Measurements from ENCODE around the gene POU6F2.

The POU6F2 gene

DNA sequence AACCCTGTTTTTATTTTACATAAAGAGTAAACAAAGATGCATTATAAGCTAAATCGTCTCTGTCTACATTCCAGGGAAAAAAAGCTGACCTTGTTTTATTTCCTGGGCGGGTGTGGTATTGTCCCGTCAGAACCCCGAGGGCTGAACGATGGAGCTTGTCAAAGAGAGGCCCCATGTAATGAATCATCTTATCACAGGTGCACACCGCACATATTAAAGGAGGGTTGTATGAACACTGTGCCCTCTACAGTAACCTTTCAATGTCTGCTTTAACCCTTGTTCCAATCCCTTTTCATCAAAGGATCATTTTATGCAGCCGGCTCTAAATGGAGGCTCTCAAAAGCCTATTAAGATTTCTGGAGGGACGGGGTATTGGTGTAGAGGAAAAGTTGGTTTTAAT lies 430.0 kb downstream of the POU6F2 start:
- H3K36me3 ChIP-seq = no peaks in the 10 kb centered on the region
- no peaks in the 10 kb centered on the region for H3K27me3 ChIP-seq
- intact Hi-C loops (cut with DNase I; ENCODE audit: low total_unique reads) = no loop called here
- no peak for DNase-seq
- no peak overlapping the region for H3K27ac ChIP-seq
- TF ChIP-seq, protein P1, sequence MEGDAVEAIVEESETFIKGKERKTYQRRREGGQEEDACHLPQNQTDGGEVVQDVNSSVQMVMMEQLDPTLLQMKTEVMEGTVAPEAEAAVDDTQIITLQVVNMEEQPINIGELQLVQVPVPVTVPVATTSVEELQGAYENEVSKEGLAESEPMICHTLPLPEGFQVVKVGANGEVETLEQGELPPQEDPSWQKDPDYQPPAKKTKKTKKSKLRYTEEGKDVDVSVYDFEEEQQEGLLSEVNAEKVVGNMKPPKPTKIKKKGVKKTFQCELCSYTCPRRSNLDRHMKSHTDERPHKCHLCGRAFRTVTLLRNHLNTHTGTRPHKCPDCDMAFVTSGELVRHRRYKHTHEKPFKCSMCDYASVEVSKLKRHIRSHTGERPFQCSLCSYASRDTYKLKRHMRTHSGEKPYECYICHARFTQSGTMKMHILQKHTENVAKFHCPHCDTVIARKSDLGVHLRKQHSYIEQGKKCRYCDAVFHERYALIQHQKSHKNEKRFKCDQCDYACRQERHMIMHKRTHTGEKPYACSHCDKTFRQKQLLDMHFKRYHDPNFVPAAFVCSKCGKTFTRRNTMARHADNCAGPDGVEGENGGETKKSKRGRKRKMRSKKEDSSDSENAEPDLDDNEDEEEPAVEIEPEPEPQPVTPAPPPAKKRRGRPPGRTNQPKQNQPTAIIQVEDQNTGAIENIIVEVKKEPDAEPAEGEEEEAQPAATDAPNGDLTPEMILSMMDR (IDR thresholded peaks at IDR 0.05) = no peak
- no peak overlapping the region for H3K4me3 ChIP-seq
- no peaks in the 10 kb centered on the region for H3K9me3 ChIP-seq
- no peaks in the 10 kb centered on the region for H3K4me1 ChIP-seq

DNA sequence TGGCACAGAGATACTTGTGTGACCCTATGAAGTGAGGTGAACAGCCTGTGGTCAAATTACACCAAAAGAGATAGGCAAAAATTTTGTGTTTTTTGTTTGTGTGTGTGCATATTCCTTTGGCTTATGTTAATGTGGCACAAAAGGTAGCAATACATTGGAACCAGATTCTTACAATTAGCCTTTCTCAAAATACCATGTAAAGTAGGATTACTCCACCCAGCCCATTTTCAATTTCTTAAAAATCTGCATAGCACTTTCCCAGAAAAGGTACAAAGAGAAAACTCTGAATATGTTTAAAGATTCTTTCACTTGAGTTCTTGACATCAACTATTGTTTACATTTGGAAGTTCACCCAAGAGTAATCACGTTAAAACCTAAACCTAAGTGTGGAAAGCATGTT lies 431.2 kb downstream of the POU6F2 start:
- no peaks in the 10 kb centered on the region for H3K27me3 ChIP-seq
- intact Hi-C loops (cut with DNase I; ENCODE audit: low total_unique reads) = no loop called here
- H3K9me3 ChIP-seq = no peaks in the 10 kb centered on the region
- no peaks in the 10 kb centered on the region for H3K4me1 ChIP-seq
- no peaks in the 10 kb centered on the region for H3K36me3 ChIP-seq
- TF ChIP-seq, protein P1 (IDR thresholded peaks at IDR 0.05) = no peak
- no peak overlapping the region for H3K4me3 ChIP-seq
- no peak overlapping the region for H3K27ac ChIP-seq
- DNase-seq = no peak

DNA sequence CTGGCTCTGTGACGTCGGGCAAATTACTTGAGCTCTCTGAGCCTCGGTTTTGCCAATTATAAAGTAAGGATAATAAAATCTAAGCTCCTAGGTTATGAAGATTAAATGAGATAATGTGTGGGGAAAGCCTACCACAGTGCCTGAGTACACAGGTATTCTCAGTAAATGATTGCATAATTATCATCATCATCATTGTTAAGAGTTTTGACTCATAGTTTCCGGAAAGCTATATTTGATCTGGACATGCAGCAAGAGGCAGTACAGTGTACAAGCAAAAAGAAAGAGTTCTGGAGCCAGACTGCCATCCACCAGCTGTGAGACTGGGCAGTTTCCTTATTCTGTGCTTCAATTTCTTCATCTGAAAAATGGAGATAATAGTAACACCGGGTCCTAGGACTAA lies 432.9 kb downstream of the POU6F2 start:
- H3K4me3 ChIP-seq = no peak overlapping the region
- H3K36me3 ChIP-seq = no peaks in the 10 kb centered on the region
- no peaks in the 10 kb centered on the region for H3K27me3 ChIP-seq
- peaks cover 0 to 8% (median 3%) of the 10 kb centered on the region in 4 donors for H3K4me1 ChIP-seq
- intact Hi-C loops (cut with DNase I; ENCODE audit: low total_unique reads) = no loop called here
- no peak overlapping the region for H3K27ac ChIP-seq
- TF ChIP-seq, protein P1 (IDR thresholded peaks at IDR 0.05) = no peak
- H3K9me3 ChIP-seq = no peaks in the 10 kb centered on the region
- DNase-seq = no peak

DNA sequence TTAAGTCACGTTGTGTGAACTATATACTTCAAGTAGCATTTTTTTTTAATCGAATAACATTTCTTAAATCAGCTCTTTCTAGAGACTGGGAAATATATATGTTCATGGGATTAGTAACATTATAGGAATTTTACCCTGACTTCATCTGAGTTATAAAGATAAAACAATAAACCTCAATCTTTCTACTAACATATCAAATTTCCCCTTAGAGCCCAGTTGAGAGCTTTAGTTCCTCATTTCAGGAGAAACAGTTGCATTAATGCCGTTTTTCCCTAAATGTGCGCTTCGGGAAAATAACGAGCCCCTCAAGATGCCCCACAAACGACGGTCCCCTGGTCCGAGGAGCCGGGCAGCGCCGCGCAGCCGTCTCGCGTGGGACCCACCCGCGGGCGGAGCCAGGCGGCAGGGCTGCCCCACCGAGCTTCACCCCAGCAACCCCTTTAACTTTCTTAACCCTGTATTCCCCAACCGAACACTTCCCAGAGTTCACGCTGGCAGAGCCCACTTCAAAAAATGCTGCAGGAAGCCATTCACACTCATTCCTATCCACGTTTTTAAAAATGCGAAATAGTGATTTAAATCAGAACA lies 436.0 kb downstream of the POU6F2 start:
- Histone ChIP-seq H3K9me3 (no peaks in the 10 kb centered on the region), H3K27ac (peak overlapping the region; percentile 41 to 62), H3K4me3 (peak overlapping the region; percentile 56 to 59), H3K27me3 (no peaks in the 10 kb centered on the region), H3K36me3 (no peaks in the 10 kb centered on the region), H3K4me1 (peaks cover 0 to 8% (median 3%) of the 10 kb centered on the region in 4 donors)
- TF ChIP-seq, protein P1 (IDR thresholded peaks at IDR 0.05) = no peak
- intact Hi-C loops (cut with DNase I; ENCODE audit: low total_unique reads) = no loop called here
- DNase-seq = no peak

DNA sequence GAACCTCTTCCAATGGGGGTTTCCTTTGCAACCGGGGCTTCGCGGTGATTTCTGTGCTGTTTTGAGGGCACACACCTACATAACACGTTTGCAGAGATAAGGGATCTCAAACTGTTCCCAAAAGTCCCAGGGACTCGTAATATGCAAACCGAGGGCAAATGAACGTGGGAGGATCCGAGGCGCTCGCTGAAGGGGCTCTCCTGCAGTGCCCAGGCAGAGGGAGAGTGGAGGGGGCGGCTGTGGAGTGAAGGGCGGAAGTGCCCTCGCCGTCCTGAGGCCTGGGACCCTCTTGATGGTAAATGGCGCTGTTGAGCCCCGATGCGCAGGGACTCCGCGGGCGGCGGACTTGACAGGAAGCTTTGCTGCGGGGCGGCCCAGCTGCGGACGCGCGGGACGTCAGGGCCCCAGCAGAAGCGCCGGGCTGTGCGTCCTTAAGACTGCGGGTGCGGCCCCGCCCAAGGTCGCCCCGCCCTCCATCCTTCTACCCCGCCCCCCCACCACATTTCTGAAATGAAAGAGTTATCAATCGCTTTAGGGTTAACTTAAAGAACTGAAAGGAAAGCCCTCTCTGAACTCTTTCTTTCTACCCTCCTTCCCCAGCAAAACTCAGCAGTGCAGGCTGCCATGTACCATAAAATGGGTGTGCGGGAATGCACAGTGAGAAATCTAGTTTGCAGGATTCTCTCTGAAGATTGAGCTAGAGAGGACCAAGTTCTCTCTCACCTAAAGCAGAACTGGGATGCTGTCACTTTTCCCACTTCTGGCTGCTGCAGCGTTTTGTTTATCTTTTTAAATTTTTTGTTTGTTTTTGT lies 436.7 kb downstream of the POU6F2 start:
- Histone ChIP-seq H3K4me1 (peaks cover 0 to 8% (median 3%) of the 10 kb centered on the region in 4 donors), H3K36me3 (no peaks in the 10 kb centered on the region), H3K4me3 (peak overlapping the region; percentile 56 to 59), H3K9me3 (no peaks in the 10 kb centered on the region), H3K27ac (peak overlapping the region; percentile 41 to 62), H3K27me3 (no peaks in the 10 kb centered on the region)
- intact Hi-C loops (cut with DNase I; ENCODE audit: low total_unique reads) = no loop called here
- TF ChIP-seq, protein P1 (IDR thresholded peaks at IDR 0.05) = no peak
- peak in 1 of 2 donors; percentile 27 for DNase-seq
